ENCODE measurements around the gene AFMID.
A peak's percentile ranks its signal among the peaks of the same experiment; 100 is the strongest.

Gene AFMID

GRCh38 chr17:78174870-78175642 is 12.1 kb upstream of the AFMID start:
- peaks cover 15% of the 10 kb centered on the region for H3K4me1 ChIP-seq (ENCODE audit: insufficient read depth, low read length)
- no peak overlapping the region for H3K27ac ChIP-seq (ENCODE audit: low read length)
- H3K36me3 ChIP-seq (ENCODE audit: insufficient read depth, low read depth, low read length), result peaks cover 65% of the 10 kb centered on the region
- no peaks in the 10 kb centered on the region for H3K27me3 ChIP-seq (ENCODE audit: insufficient read depth, low read length)
- H3K4me3 ChIP-seq (ENCODE audit: low read length), result no peak overlapping the region
- no peaks in the 10 kb centered on the region for H3K9me3 ChIP-seq (ENCODE audit: insufficient read depth, low read depth, low read length)
- H3K9ac ChIP-seq (ENCODE audit: low read depth, low read length), result no peak overlapping the region

GRCh38 chr17:78175643-78175981 is 11.6 kb upstream of the AFMID start:
- H3K9ac ChIP-seq (ENCODE audit: low read depth, low read length), result no peak overlapping the region
- no peak overlapping the region for H3K4me3 ChIP-seq (ENCODE audit: low read length)
- no peak overlapping the region for H3K27ac ChIP-seq (ENCODE audit: low read length)
- H3K9me3 ChIP-seq (ENCODE audit: insufficient read depth, low read depth, low read length), result no peaks in the 10 kb centered on the region
- H3K4me1 ChIP-seq (ENCODE audit: insufficient read depth, low read length), result peaks cover 15% of the 10 kb centered on the region
- H3K36me3 ChIP-seq (ENCODE audit: insufficient read depth, low read depth, low read length), result peaks cover 71% of the 10 kb centered on the region
- no peaks in the 10 kb centered on the region for H3K27me3 ChIP-seq (ENCODE audit: insufficient read depth, low read length)

- H3K4me1 ChIP-seq (ENCODE audit: insufficient read depth, low read length), result peaks cover 15% of the 10 kb centered on the region
- no peak overlapping the region for H3K4me3 ChIP-seq (ENCODE audit: low read length)
- H3K27ac ChIP-seq (ENCODE audit: low read length), result no peak overlapping the region
- peaks cover 81% of the 10 kb centered on the region for H3K36me3 ChIP-seq (ENCODE audit: insufficient read depth, low read depth, low read length)
- H3K27me3 ChIP-seq (ENCODE audit: insufficient read depth, low read length), result no peaks in the 10 kb centered on the region
- no peaks in the 10 kb centered on the region for H3K9me3 ChIP-seq (ENCODE audit: insufficient read depth, low read depth, low read length)
- H3K9ac ChIP-seq (ENCODE audit: low read depth, low read length), result peak overlapping the region; percentile 41; the same call in 1 of the 2 replicates
Observed at GRCh38 chr17:78176548-78177025, 10.6 kb upstream of the AFMID start.

GRCh38 chr17:78179372-78179771 is 7.8 kb upstream of the AFMID start:
- Histone ChIP-seq H3K9ac (ENCODE audit: low read depth, low read length) (no peak overlapping the region), H3K9me3 (ENCODE audit: insufficient read depth, low read depth, low read length) (no peaks in the 10 kb centered on the region), H3K27ac (ENCODE audit: low read length) (no peak overlapping the region), H3K27me3 (ENCODE audit: insufficient read depth, low read length) (no peaks in the 10 kb centered on the region), H3K4me1 (ENCODE audit: insufficient read depth, low read length) (peaks cover 3% of the 10 kb centered on the region; the same call in 1 of the 2 replicates), H3K4me3 (ENCODE audit: low read length) (no peak overlapping the region), H3K36me3 (ENCODE audit: insufficient read depth, low read depth, low read length) (peaks cover 93% of the 10 kb centered on the region)

- H3K36me3 ChIP-seq (ENCODE audit: insufficient read depth, low read depth, low read length), result peaks cover 94% of the 10 kb centered on the region
- H3K9me3 ChIP-seq (ENCODE audit: insufficient read depth, low read depth, low read length), result no peaks in the 10 kb centered on the region
- H3K4me3 ChIP-seq (ENCODE audit: low read length), result no peak overlapping the region
- no peak overlapping the region for H3K27ac ChIP-seq (ENCODE audit: low read length)
- no peak overlapping the region for H3K9ac ChIP-seq (ENCODE audit: low read depth, low read length)
- H3K4me1 ChIP-seq (ENCODE audit: insufficient read depth, low read length), result peaks cover 5% of the 10 kb centered on the region; the same call in 1 of the 2 replicates
- H3K27me3 ChIP-seq (ENCODE audit: insufficient read depth, low read length), result no peaks in the 10 kb centered on the region
Observed at GRCh38 chr17:78180083-78180482, 7.1 kb upstream of the AFMID start.

- H3K36me3 ChIP-seq (ENCODE audit: insufficient read depth, low read depth, low read length), result peaks cover 94% of the 10 kb centered on the region
- H3K4me1 ChIP-seq (ENCODE audit: insufficient read depth, low read length), result peaks cover 8% of the 10 kb centered on the region; the same call in 1 of the 2 replicates
- H3K4me3 ChIP-seq (ENCODE audit: low read length), result no peak overlapping the region
- no peak overlapping the region for H3K27ac ChIP-seq (ENCODE audit: low read length)
- H3K9me3 ChIP-seq (ENCODE audit: insufficient read depth, low read depth, low read length), result no peaks in the 10 kb centered on the region
- no peaks in the 10 kb centered on the region for H3K27me3 ChIP-seq (ENCODE audit: insufficient read depth, low read length)
- H3K9ac ChIP-seq (ENCODE audit: low read depth, low read length), result no peak overlapping the region
Observed at GRCh38 chr17:78180508-78180907, 6.7 kb upstream of the AFMID start.

GRCh38 chr17:78182504-78182903 is 4.7 kb upstream of the AFMID start:
- H3K27ac ChIP-seq (ENCODE audit: low read length), result no peak overlapping the region
- H3K36me3 ChIP-seq (ENCODE audit: insufficient read depth, low read depth, low read length), result peaks cover 78% of the 10 kb centered on the region
- H3K4me1 ChIP-seq (ENCODE audit: insufficient read depth, low read length), result 0 out of 2 replicates have a peak, but pooled peaks cover 4% of the 10 kb centered on the region
- no peak overlapping the region for H3K4me3 ChIP-seq (ENCODE audit: low read length)
- no peak overlapping the region for H3K9ac ChIP-seq (ENCODE audit: low read depth, low read length)
- no peaks in the 10 kb centered on the region for H3K27me3 ChIP-seq (ENCODE audit: insufficient read depth, low read length)
- no peaks in the 10 kb centered on the region for H3K9me3 ChIP-seq (ENCODE audit: insufficient read depth, low read depth, low read length)

GRCh38 chr17:78183916-78184315 is 3.2 kb upstream of the AFMID start:
- no peak overlapping the region for H3K27ac ChIP-seq (ENCODE audit: low read length)
- H3K4me3 ChIP-seq (ENCODE audit: low read length), result no peak overlapping the region
- no peaks in the 10 kb centered on the region for H3K27me3 ChIP-seq (ENCODE audit: insufficient read depth, low read length)
- H3K9me3 ChIP-seq (ENCODE audit: insufficient read depth, low read depth, low read length), result no peaks in the 10 kb centered on the region
- peaks cover 4% of the 10 kb centered on the region; the same call in 1 of the 2 replicates for H3K4me1 ChIP-seq (ENCODE audit: insufficient read depth, low read length)
- H3K9ac ChIP-seq (ENCODE audit: low read depth, low read length), result no peak overlapping the region
- peaks cover 67% of the 10 kb centered on the region for H3K36me3 ChIP-seq (ENCODE audit: insufficient read depth, low read depth, low read length)

GRCh38 chr17:78184351-78184750 is 2.8 kb upstream of the AFMID start:
- no peak overlapping the region for H3K4me3 ChIP-seq (ENCODE audit: low read length)
- peaks cover 63% of the 10 kb centered on the region for H3K36me3 ChIP-seq (ENCODE audit: insufficient read depth, low read depth, low read length)
- no peak overlapping the region for H3K9ac ChIP-seq (ENCODE audit: low read depth, low read length)

GRCh38 chr17:78184868-78185267 is 2.3 kb upstream of the AFMID start:
- Histone ChIP-seq H3K36me3 (ENCODE audit: insufficient read depth, low read depth, low read length) (peaks cover 57% of the 10 kb centered on the region), H3K4me1 (ENCODE audit: insufficient read depth, low read length) (peaks cover 4% of the 10 kb centered on the region; the same call in 1 of the 2 replicates), H3K27ac (ENCODE audit: low read length) (no peak overlapping the region), H3K9ac (ENCODE audit: low read depth, low read length) (peak overlapping the region; percentile 21; the same call in 1 of the 2 replicates), H3K4me3 (ENCODE audit: low read length) (peak overlapping the region; percentile 39), H3K27me3 (ENCODE audit: insufficient read depth, low read length) (no peaks in the 10 kb centered on the region), H3K9me3 (ENCODE audit: insufficient read depth, low read depth, low read length) (no peaks in the 10 kb centered on the region)

More at GRCh38 chr17:78184351-78184750, 2.8 kb upstream of the AFMID start:
- Histone ChIP-seq H3K9me3 (ENCODE audit: insufficient read depth, low read depth, low read length) (no peaks in the 10 kb centered on the region), H3K27me3 (ENCODE audit: insufficient read depth, low read length) (no peaks in the 10 kb centered on the region), H3K27ac (ENCODE audit: low read length) (no peak overlapping the region), H3K4me1 (ENCODE audit: insufficient read depth, low read length) (peaks cover 4% of the 10 kb centered on the region; the same call in 1 of the 2 replicates)

- Histone ChIP-seq H3K4me3 (ENCODE audit: low read length) (peak overlapping the region; percentile 84), H3K27me3 (ENCODE audit: insufficient read depth, low read length) (no peaks in the 10 kb centered on the region), H3K36me3 (ENCODE audit: insufficient read depth, low read depth, low read length) (peaks cover 51% of the 10 kb centered on the region), H3K27ac (ENCODE audit: low read length) (no peak overlapping the region), H3K4me1 (ENCODE audit: insufficient read depth, low read length) (peaks cover 4% of the 10 kb centered on the region; the same call in 1 of the 2 replicates), H3K9me3 (ENCODE audit: insufficient read depth, low read depth, low read length) (no peaks in the 10 kb centered on the region), H3K9ac (ENCODE audit: low read depth, low read length) (peak overlapping the region; percentile 92; the same call in 1 of the 2 replicates)
Observed at GRCh38 chr17:78185981-78186691, 1.0 kb upstream of the AFMID start.
